ENCODE results near the gene TIMP3.

The TIMP3 gene

DNA sequence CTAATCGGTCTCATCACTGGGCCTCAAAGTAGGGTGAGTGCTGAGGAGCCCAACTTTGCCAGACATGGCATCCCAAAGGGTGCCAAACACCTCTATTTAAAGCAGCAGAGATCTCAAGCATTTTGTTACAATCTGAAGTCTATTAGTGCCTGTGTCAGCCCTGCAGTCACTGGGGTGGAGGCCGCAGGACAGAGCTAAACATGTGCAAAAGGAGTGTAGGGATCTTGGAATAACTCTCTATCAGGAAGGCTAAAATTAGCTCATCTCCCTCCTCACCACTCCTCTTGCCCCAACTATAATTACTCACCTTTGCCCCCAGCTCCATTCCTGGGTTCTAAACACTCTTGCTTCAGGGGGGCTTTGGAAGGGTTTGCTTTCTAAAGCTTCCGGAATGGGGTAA is 87.5 kb downstream of the TIMP3 start:
- DNase-seq = no peak

DNA sequence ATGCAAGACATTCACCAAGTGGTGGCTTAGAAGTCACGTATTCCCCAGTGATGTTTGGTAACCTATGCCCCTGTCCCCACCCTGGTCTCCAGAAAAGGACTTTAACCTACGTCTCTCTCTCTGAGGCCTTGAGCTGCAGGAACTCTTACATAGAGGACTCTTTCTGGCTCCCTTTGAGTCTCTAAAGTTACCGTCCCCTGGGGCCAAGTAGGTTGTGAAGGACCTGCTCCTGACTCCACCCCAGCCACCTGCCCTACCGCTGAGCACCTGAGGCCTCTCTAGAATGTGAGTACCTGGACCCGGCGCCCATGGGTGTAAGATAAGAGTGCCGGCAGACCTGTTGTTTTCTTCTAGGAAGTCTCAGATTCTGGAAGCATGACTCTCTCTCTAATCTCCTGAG is 95.4 kb downstream of the TIMP3 start:
- DNase-seq = no peak

DNA sequence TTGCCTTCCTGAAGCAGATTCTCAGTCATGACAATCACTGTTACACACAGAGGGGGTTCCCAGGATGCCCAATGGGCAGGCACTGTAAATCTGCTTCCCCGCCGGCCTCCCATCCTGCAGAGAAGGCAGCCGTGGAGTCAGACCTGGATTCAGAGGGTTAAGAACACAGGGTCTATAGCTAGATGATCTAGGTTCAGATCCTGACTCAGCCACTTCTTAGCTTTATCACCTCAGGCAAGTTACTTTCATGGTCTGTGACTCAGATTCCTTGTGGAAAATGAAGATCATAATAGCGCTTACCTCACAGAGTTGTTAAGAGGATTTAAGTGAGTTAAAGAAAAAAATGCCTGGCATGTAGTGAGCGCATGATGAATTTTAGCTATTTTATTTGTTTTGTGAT is 95.9 kb downstream of the TIMP3 start:
- DNase-seq = no peak

DNA sequence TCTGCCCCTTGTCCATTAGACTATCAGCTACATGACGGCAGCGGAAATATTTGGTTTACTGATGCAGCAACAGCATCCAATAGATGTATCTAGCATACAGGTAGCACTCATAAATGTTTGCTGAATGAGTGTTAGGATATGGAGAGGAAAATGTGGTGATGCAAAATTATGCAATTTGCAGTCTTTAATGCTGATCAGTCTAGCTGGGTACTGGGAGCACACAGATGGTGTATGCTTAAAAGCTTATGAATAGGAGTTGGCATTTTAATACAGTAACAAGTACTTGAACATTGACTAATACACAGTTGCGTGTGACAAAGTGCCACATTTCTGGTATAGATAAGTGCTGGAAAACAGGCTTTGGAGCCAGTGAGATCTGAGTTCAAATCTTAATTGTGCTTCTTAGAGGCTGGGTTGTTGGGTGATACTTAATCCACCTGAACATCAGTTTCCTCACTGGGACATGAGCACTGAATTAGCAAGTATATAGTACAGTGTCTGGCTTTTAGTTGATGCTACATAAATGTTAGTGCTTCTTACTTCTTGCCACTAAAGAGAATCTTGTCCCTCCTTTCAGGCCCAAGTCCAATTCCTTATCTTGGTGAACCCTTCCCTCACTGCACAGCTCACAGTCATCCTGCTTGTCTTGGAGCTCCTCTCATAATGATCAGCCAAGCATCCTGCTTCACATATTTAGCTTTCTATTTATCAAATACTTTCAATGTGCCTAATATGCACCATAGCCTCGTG is 99.6 kb downstream of the TIMP3 start:
- DNase-seq = no peak

DNA sequence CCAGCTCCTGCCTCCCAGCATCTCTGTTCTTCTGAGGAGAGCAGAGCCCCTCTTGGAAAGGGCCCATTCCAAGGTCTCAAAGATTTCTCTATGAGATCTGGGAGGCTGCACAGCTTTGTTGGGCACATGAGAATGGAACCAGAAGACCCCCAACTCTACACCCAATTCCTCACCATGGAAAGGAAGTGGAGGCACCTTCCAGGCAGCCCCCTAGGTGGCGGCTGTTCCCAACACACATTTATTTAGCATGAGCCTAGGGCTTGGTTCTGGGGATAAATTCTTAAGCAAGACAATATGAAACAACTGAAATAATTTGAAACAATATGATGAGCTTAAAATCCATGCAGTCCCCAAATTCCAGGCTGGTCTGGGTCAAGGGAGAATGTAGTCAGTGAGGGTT is 100.4 kb downstream of the TIMP3 start:
- DNase-seq = no peak

DNA sequence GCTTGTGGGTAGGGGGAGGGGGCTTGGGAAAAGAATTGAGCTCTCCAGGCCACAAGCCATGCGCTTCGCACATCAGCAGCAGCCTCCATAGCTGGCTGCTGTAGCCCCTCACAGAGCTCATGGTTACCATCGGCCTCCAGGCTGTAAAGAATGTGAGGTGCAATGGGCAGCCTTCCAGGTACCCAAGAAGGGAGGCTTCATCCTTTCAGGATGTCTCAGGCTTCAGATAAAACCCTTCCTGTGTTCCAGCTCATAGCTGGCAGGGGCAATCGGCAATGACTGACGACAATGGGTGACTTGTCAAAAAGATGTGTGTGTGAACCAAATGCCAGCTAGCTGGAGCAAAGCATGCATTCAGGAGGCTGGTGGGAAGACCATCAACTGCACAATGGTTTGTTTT is 102.0 kb downstream of the TIMP3 start:
- no peak for DNase-seq

DNA sequence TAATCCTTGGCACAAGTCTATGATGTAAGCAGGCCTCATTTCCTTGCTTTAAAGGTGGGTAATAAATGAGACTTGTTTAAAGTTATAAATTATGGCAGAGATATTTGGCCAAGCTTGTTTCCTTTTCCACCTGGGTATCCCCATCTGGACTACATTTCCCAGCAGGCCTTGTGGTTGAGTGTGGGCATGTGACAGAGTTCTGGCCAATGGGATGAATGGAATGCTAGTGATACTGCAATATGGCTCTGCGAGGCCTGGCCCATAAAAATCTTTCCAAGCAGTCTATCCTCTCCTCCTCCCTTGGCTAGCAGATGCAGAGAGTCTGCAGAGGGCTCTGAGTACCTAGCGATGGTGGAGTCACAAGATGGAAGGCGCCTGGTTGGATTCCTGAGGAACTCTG is 102.5 kb downstream of the TIMP3 start:
- DNase-seq = peak; percentile 11 to 23

DNA sequence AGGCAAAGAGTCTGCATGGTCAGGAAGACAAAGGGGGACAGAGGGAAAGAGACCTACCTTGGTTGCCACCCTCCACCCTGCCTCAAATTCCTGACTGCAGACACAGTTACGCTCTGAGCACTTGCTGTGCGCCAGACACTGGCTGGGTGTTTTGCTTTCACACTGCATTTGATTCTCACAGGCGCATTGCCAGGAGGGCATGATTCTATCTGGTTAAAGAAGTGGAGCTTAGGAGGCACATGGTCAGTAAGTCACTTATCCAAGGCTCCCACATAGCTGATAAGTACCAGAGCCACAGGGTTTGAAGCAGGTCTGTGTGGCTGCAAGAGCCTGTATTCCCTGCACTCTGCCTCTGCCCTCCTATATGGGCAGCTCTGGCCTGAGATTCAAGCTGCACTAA is 103.9 kb downstream of the TIMP3 start:
- no peak for DNase-seq

DNA sequence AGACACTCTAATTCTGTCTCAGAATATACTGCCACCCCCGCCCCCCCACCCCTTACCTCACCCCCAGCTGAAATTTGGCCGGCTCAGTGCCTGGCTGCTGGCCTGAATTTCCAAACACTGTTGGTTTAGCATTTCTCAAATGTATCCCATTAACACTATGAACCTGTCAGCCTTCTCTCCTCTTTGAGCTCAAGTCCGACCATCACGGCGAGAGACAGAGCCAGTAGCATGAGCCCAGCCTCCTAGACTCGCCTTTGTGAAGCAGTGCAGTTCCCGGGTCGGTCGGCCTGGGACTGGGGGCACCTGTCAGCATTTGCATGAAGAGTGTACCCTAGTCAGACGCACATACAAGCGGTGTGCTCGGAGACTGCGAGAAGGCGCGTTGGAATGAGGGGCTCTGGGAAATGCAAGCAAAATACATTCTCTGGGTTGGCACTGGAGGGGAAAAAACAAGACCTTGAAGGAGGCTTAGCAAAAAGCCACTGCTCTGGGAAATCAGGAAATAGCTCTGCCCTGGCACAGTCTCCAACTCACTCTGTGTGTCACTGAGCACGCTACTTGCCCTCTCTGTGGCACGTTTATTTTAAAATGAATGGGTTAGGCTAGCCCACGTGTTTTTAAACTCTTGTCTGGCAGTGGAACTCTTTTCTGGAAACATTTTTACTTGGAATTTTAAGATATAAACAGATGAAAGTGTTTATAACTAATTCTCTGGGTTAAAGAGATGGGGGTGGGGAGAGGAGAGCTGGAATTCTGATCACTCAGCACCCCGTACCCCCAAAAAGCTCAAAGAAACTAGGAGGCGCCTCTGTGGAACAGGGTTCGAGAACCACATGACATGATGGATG is 108.3 kb downstream of the TIMP3 start:
- DNase-seq = no peak

DNA sequence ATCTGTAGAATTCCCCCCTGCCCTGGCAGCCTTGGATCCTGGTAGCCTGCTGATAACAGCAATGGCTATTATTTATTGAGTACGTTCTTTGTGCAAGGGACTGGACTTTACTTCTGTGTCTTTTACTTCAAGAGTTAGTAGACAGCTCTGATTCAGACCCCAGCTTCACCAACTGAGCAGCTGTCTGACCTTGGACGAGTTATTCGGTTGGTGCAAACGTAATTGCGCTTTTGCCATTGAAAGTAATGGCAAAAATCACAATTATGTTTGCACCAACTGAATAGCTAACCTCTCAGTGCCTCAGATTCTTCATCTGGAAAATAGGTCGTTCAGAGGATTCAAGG is 108.9 kb downstream of the TIMP3 start:
- DNase-seq = no peak

DNA sequence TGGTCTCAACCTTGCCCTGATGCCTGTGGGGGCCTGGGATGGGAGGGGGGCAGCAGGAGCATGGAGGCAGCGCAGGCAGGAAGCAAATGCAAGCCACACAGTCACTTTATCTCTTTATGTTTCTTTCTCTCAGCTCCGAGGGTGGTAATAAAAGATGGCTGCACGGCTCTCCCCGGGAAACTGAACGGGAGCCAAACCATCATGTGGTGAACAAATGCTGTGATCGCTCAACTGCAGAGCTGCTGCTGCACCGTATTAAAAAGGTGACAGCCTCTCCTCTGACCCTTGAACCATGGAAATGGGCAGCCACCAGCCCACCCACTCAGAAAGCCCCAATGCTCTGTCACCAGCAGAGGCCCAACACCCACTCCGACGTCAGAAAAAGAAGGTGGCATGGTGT is 110.0 kb downstream of the TIMP3 start:
- no peak for DNase-seq

All from NCI-H1930 (cell line).